HG03378 (cell line): ENCODE data around the gene CMYA5.

Source experiments
- ATAC-seq: cut with Tn5 transposase; IDR thresholded peaks from one replicate; pipeline ENCODE4 v1.9.1; 2021; ENCODE audit warnings: mild to moderate bottlenecking, moderate library complexity; ENCODE audit not compliant: unreplicated experiment

CMYA5 gene

GRCh38 chr5:79834098-79834753 lies 144.6 kb downstream of the CMYA5 start:
- ATAC-seq = no peak

DNA sequence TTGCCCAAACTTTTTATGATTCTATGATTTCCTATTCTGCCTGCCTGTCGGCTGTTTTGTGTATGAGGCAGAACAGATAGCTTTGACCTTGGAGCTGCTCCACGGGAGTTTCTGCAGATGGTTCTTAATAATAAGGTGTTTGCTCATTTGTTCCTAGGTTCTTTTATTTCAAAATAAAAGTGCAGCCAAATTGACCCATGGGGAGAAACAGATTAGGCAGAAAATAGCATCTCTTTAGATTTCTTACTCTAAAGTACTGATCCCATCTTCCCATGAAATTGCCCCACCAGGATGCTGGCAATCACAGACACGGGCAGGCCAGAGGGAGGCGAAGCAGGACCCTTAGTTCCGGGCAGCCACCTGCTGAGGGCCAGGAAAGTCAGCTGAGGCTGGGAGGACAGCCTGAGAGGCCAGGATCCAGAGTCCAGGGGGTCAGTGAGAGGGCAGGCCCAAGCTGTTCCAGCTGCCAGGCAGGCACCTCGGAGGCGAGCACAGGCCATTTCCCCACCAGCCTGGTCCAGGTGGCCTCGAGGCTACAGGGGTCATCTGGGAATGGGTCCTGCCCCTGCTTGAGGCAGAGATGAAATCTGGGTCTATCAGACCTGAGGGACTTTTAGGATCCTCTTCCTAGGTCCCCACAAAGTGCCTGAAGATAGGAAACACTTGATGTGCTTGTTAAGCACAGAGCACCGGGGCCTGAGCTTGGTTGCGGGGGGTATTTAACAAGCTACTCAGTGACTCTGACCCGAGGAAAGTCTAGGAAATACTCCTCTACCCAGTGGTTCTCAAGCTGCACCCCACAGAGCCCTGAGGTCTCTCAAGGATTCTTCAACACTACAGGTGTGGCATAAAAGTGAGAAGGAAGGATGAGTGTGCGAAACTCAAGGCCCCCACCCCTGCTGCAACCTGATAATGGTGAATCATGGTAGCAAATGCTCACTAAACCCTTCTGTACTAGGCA lies 145.4 kb downstream of the CMYA5 start:
- ATAC-seq = no peak

DNA sequence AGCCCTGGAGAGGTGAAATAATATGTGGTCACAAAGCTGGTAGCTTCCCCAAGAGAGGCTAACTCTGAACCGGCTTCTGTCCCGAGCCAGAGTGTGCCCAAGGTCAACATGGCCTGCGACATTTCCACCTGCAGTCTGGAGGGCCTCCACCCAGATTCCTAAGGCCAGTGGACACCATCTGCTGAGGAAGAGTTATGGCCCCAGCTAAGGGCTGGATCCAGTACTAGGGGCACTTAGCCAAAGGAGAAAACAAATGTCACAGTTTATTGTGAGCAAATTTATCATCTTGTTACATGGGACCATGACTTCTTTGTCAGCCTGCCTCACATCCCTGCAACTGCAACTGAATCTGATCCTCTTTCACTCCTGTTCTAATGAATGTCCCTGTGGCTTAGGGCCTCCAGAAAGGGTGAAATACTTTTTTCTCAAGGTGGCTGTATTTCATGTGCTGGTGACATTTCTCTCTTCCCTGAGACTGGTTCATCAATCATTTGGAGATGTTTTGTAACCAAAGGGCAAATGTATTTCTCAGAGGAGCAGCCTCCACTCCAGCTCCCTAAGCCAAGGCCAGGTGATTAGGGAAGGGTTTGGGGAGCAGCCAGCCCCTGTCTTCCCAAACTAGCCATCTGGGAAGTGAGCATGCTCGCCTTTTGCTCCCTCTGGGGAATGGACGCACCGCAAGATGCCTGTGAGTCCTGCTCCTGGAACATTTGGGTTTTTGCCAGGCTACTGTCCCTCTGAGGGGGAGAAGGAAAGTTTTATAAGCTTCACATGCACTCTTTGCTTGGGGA lies 148.3 kb downstream of the CMYA5 start:
- no peak for ATAC-seq

GRCh38 chr5:79840084-79840990 lies 150.7 kb downstream of the CMYA5 start:
- no peak for ATAC-seq

DNA sequence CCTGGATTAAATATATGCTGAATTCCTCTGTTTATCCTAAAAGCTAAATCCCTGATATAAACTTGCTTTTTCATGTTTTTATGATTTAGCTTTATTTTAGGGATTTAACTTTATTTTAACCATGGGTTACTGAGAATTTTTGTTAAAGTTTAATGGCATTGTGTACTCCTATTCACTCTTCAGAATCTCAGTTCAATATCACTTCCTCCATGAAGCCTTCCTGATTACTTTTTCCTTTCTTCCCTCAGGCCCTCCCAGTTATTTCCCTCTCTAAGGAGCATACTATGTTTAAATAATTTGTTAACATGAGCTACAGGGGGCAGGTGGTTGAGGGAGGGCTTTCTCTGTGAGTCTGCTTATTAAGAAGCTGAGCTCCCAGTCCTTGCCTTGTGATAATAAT lies 151.5 kb downstream of the CMYA5 start:
- no peak for ATAC-seq

DNA sequence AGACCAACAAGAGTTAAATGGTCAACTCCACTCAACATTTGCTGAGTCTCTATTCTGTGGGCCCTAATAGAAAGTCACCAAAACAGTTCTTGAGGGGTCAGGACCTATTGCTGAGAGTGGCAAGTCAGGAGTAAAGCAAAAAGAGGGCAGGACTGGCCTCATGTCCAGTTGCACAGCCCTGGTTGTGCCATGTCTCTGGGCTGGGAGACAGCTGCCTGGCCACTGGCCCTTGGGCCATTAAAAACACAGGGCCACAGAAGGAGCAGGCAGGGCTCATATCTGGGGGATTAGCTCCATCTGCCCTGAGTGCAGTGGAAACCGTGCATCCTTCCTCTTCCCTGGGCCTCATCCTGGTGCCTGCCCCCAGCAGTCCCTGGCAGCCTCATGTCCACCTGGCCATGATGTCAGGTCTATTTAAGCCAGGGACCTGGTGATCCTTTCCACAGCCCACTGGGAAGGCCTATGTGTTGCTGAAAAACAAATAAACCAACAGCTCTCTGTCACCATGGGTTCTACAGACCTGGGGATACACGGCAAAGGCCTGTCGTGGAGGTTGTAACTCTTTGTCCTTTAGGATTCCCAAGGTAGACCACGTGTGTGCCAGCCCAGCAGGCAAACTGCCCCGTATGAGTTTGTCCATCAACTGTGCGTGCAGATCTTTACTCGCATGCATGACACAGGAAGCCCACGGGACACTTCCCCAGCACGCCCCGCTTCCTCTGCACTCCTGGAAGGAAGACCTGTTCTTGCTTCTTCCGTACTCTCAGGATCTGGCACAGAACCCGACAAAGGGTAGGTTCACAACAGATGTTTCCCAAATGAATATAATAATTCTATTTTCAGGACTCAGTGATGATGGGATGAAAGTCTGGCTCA lies 152.6 kb downstream of the CMYA5 start:
- ATAC-seq = no peak

DNA sequence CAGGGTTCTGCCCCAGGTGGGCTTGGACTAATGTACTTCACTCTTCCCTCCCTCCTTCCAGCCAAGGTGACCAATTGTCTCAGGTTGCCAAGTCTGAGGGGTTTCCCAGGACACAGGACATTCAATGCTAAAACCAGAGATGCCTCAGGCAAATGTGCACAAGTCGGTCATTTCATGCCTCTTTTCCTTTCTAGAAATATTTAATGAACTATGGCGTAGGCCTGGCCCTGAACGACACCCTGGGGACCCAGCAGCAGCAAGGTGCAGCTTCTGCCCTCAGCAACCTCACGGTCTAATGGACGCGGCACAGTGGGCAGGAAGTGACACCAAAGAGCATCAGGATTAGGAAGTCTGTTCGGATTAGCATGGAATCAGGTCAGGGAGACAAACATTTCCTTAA lies 153.4 kb downstream of the CMYA5 start:
- ATAC-seq = no peak

DNA sequence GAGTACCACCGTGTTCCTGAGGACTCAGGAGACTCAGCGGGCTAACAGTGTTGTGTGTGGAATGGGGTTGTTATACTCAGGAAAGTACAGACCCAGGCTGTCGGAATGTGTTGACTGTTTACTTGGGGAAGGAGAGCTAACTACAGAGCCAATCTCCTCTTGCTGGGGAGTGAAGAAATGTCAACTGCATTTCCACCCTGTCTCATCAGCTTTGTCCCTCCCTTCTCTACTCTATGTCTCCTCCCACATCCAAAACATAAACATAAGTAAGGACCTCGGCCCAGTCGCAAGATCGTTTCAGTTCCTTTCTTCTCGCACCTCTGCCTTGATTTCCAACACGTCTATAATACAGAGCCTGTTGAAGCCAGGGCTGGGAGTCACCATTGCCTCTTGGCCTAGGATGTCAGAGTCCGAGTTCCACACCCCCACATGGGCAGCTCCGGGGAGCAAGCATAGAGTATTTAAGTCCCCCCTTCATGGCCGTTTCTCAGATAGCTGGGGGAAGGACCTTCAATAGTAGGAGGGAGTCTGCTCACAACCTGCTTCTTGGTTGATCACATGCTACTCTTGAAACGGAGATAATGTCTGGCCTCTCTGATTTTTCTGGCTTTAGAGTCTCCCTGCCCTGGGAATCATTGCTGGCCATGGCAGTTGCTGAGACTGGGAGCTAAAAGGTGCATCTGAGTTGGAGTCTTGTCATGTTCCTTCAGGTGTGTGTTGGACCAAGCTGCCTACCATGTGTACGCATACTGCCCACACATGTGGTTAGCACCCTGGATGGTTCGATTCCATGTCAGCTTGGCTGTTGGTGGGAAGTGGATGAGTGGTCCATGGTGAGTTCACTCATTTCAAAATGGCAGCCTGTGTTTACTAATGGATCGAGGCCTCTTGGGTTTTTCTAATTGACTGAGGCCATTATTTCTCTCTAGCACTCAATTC lies 154.1 kb downstream of the CMYA5 start:
- no peak for ATAC-seq

DNA sequence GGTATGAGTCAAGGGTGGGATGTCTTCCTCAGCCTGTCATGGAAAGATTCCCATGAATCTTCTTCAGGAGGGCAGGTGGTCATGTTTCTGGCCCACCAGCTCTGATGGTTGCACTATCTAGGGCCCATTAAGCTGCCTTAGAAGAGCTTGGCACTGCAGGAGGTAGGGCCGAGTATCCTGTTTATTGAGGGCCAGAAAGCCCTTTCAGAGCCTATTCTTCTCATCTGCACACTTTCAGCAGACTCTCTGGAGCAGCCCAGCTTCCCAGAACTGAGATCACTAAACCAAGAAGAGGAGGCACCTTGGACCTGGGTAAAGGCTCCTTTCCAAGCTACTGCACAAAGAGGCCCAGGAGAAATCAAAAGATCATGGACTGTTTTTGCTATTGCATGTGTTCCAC lies 154.9 kb downstream of the CMYA5 start:
- no peak for ATAC-seq

DNA sequence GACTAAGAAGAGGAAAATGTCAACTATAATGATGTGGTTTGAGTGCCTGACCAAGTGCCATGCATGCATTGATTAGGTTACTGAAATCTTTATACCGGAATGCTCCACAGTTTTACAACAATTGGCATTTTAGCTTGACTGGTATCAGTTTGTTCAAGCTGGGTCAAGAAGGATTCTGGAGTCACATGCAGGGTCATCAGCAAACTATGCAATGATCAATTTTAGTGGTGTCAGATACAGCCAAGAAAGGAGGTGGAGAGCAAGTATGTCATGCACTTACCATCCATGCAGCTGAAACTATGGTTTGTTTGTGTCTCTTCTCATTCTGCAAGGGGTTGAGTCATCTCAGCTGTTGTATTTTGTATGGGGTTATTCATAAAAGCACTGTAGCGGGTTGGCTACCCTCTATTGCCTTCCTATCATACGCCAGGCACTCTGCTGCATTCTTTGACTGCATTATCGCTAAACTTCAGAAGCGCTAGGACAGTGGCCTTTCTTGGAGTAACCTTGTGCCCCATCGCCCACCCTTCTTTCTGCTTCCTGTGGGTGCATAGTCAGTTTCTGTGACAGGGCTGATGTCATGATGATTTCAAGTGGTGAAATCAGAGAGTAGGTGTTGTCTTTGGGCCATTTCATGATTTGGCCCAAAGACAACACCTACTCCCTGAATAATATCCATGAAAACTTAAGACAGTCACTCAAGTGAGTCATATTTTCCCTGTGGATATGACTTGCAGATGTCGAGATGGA lies 156.0 kb downstream of the CMYA5 start:
- ATAC-seq = no peak

- ATAC-seq = no peak
These were observed 156.5 kb downstream of the CMYA5 start for GRCh38 chr5:79846198-79846521.

DNA sequence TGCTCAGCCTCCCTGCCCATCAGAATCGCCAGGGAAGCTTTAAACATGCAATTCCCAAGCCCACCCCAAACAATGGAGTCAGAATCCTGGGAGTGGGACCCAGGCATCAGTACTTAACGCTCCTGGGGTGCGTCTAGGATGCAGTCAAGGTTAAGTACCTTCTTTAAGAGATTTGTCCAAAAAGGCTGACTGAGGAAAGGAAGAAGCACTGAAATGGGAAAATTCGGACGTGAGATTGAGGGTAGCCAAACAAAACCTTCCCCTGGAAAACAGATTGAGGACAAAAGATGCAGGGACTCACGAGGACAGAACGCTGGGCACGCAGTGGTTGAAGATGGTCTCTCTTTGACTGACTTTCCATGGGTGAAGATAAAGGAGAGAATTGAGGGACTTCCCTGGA lies 157.9 kb downstream of the CMYA5 start:
- no peak for ATAC-seq

- ATAC-seq = no peak
These were observed 159.4 kb downstream of the CMYA5 start for GRCh38 chr5:79849061-79849460.
